Measurements from ENCODE around the gene WDR20. TPM values are rescaled to one million over a fixed set of nuclear protein-coding genes. Genes with fewer than 3 reads are reported as not detected.
"Not testable (repeated sequence)": the region's sequence is repeated elsewhere in the genome, so short reads cannot be mapped to it uniquely, and the experiment has no call there.

Gene WDR20
- total RNA-seq, 1 donor from 2014 or later, result 30.4 TPM

GRCh38 chr14:102239231-102239630, 99.5 kb downstream of the WDR20 start:
- no peak overlapping the region for H3K27ac Mint-ChIP-seq
- H3K27me3 Mint-ChIP-seq, result peaks cover 2% of the 10 kb centered on the region
- no peak for DNase-seq
- H3K4me3 Mint-ChIP-seq, result no peak overlapping the region
- H3K4me1 Mint-ChIP-seq, result no peaks in the 10 kb centered on the region
- H3K36me3 Mint-ChIP-seq (ENCODE audit: low read depth), result no peaks in the 10 kb centered on the region
- intact Hi-C loops (cut with micrococcal nuclease), result no loop called here
- no peaks in the 10 kb centered on the region for H3K9me3 Mint-ChIP-seq

GRCh38 chr14:102240481-102240880, 100.8 kb downstream of the WDR20 start:
- H3K27me3 Mint-ChIP-seq; H3K4me3 Mint-ChIP-seq; intact Hi-C loops (cut with micrococcal nuclease); H3K9me3 Mint-ChIP-seq; H3K36me3 Mint-ChIP-seq (ENCODE audit: low read depth); H3K27ac Mint-ChIP-seq; DNase-seq; H3K4me1 Mint-ChIP-seq: not testable (repeated sequence)

- H3K27ac Mint-ChIP-seq, result no peak overlapping the region
- H3K4me1 Mint-ChIP-seq, result no peaks in the 10 kb centered on the region
- no peaks in the 10 kb centered on the region for H3K9me3 Mint-ChIP-seq
- DNase-seq, result no peak
- no peak overlapping the region for H3K4me3 Mint-ChIP-seq
- H3K27me3 Mint-ChIP-seq, result peaks cover 2% of the 10 kb centered on the region
- no peaks in the 10 kb centered on the region for H3K36me3 Mint-ChIP-seq (ENCODE audit: low read depth)
- intact Hi-C loops (cut with micrococcal nuclease), result no loop called here
Observed at GRCh38 chr14:102241147-102241546, 101.5 kb downstream of the WDR20 start.

GRCh38 chr14:102243795-102244194, 104.1 kb downstream of the WDR20 start:
- H3K36me3 Mint-ChIP-seq (ENCODE audit: low read depth); H3K4me1 Mint-ChIP-seq; H3K9me3 Mint-ChIP-seq; H3K27ac Mint-ChIP-seq; H3K27me3 Mint-ChIP-seq; DNase-seq; H3K4me3 Mint-ChIP-seq; intact Hi-C loops (cut with micrococcal nuclease): not testable (repeated sequence)

GRCh38 chr14:102246071-102246470, 106.4 kb downstream of the WDR20 start:
- Mint-ChIP-seq H3K4me1 (no peaks in the 10 kb centered on the region), H3K27ac (no peak overlapping the region), H3K27me3 (no peaks in the 10 kb centered on the region), H3K9me3 (no peaks in the 10 kb centered on the region), H3K4me3 (no peak overlapping the region), H3K36me3 (ENCODE audit: low read depth) (no peaks in the 10 kb centered on the region)
- DNase-seq, result no peak
- intact Hi-C loops (cut with micrococcal nuclease), result no loop called here

- no peaks in the 10 kb centered on the region for H3K9me3 Mint-ChIP-seq
- no peak overlapping the region for H3K4me3 Mint-ChIP-seq
- DNase-seq, result no peak
- H3K27ac Mint-ChIP-seq, result no peak overlapping the region
- no peaks in the 10 kb centered on the region for H3K27me3 Mint-ChIP-seq
- H3K4me1 Mint-ChIP-seq, result no peaks in the 10 kb centered on the region
- H3K36me3 Mint-ChIP-seq (ENCODE audit: low read depth), result no peaks in the 10 kb centered on the region
- intact Hi-C loops (cut with micrococcal nuclease), result no loop called here
Observed at GRCh38 chr14:102248121-102248520, 108.4 kb downstream of the WDR20 start.

GRCh38 chr14:102249041-102249440, 109.3 kb downstream of the WDR20 start:
- DNase-seq, result no peak
- intact Hi-C loops (cut with micrococcal nuclease), result no loop called here
- Mint-ChIP-seq H3K27ac (no peak overlapping the region), H3K4me1 (no peaks in the 10 kb centered on the region), H3K9me3 (no peaks in the 10 kb centered on the region), H3K27me3 (no peaks in the 10 kb centered on the region), H3K4me3 (no peak overlapping the region), H3K36me3 (ENCODE audit: low read depth) (no peaks in the 10 kb centered on the region)

GRCh38 chr14:102249981-102250380, 110.3 kb downstream of the WDR20 start:
- intact Hi-C loops (cut with micrococcal nuclease), result no loop called here
- Mint-ChIP-seq H3K27ac (no peak overlapping the region), H3K4me1 (no peaks in the 10 kb centered on the region), H3K9me3 (no peaks in the 10 kb centered on the region), H3K27me3 (no peaks in the 10 kb centered on the region), H3K4me3 (no peak overlapping the region), H3K36me3 (ENCODE audit: low read depth) (no peaks in the 10 kb centered on the region)
- no peak for DNase-seq

- DNase-seq, result no peak
- no peaks in the 10 kb centered on the region for H3K36me3 Mint-ChIP-seq (ENCODE audit: low read depth)
- H3K27ac Mint-ChIP-seq, result no peak overlapping the region
- no peaks in the 10 kb centered on the region for H3K27me3 Mint-ChIP-seq
- H3K9me3 Mint-ChIP-seq, result no peaks in the 10 kb centered on the region
- intact Hi-C loops (cut with micrococcal nuclease), result no loop called here
- H3K4me3 Mint-ChIP-seq, result no peak overlapping the region
- H3K4me1 Mint-ChIP-seq, result no peaks in the 10 kb centered on the region
Observed at GRCh38 chr14:102250636-102251035, 110.9 kb downstream of the WDR20 start.

- Mint-ChIP-seq H3K27ac (no peak overlapping the region), H3K4me3 (no peak overlapping the region), H3K36me3 (ENCODE audit: low read depth) (no peaks in the 10 kb centered on the region), H3K9me3 (no peaks in the 10 kb centered on the region), H3K27me3 (no peaks in the 10 kb centered on the region), H3K4me1 (no peaks in the 10 kb centered on the region)
- no peak for DNase-seq
- intact Hi-C loops (cut with micrococcal nuclease), result no loop called here
Observed at GRCh38 chr14:102251161-102251560, 111.5 kb downstream of the WDR20 start.

GRCh38 chr14:102252834-102253801, 113.4 kb downstream of the WDR20 start:
- DNase-seq, result no peak
- Mint-ChIP-seq H3K36me3 (ENCODE audit: low read depth) (no peaks in the 10 kb centered on the region), H3K27ac (no peak overlapping the region), H3K4me3 (no peak overlapping the region), H3K4me1 (no peaks in the 10 kb centered on the region), H3K9me3 (no peaks in the 10 kb centered on the region), H3K27me3 (no peaks in the 10 kb centered on the region)
- intact Hi-C loops (cut with micrococcal nuclease), result no loop called here

GRCh38 chr14:102255401-102256190, 115.9 kb downstream of the WDR20 start:
- Mint-ChIP-seq H3K36me3 (ENCODE audit: low read depth) (no peaks in the 10 kb centered on the region), H3K4me1 (no peaks in the 10 kb centered on the region), H3K4me3 (no peak overlapping the region), H3K9me3 (no peaks in the 10 kb centered on the region), H3K27me3 (peaks cover 2% of the 10 kb centered on the region), H3K27ac (no peak overlapping the region)
- intact Hi-C loops (cut with micrococcal nuclease), result no loop called here
- DNase-seq, result no peak

GRCh38 chr14:102256716-102257115, 117.0 kb downstream of the WDR20 start:
- no peaks in the 10 kb centered on the region for H3K36me3 Mint-ChIP-seq (ENCODE audit: low read depth)
- DNase-seq, result no peak
- intact Hi-C loops (cut with micrococcal nuclease), result no loop called here
- H3K9me3 Mint-ChIP-seq, result no peaks in the 10 kb centered on the region
- no peak overlapping the region for H3K27ac Mint-ChIP-seq
- H3K4me1 Mint-ChIP-seq, result no peaks in the 10 kb centered on the region
- H3K27me3 Mint-ChIP-seq, result peaks cover 2% of the 10 kb centered on the region
- H3K4me3 Mint-ChIP-seq, result no peak overlapping the region

GRCh38 chr14:102258136-102258535, 118.4 kb downstream of the WDR20 start:
- no peaks in the 10 kb centered on the region for H3K36me3 Mint-ChIP-seq (ENCODE audit: low read depth)
- peaks cover 2% of the 10 kb centered on the region for H3K27me3 Mint-ChIP-seq
- no peaks in the 10 kb centered on the region for H3K9me3 Mint-ChIP-seq
- no peak overlapping the region for H3K4me3 Mint-ChIP-seq
- no peaks in the 10 kb centered on the region for H3K4me1 Mint-ChIP-seq
- intact Hi-C loops (cut with micrococcal nuclease), result no loop called here
- no peak overlapping the region for H3K27ac Mint-ChIP-seq
- DNase-seq, result no peak

All from activated CD4-positive, alpha-beta T cell treated with anti-CD3 and anti-CD28 coated beads, Interleukin-2, amount 10 ng/mL, durations not matched to agents 24 days and 14 days (primary cell).